B cell (primary cell): Measurements from ENCODE around the gene CNTNAP2. TPM values are rescaled to one million over a fixed set of nuclear protein-coding genes. Genes with fewer than 3 reads are reported as not detected.

Source experiments
- ATAC-seq: fragments of 200-7000 bp; cut with Tn5 transposase; one replicate; pipeline ENCODE4 v1.10.0; 2021; ENCODE audit warnings: low read depth, mild to moderate bottlenecking, moderate number of reproducible peaks, moderate library complexity
- CTCF ChIA-PET: fragments of 350-600 bp; sonication (Branson Sonifier 250); formaldehyde crosslinking; loops from one replicate; lab custom pipeline; 2021; ENCODE audit warnings: antibody characterized with exemption, inconsistent platforms; lab: Charles Lee
- POLR2A ChIA-PET: fragments of 350-600 bp; sonication (Branson Sonifier 250); formaldehyde crosslinking; loops from one replicate; lab custom pipeline; 2021; ENCODE audit warnings: antibody characterized with exemption; lab: Charles Lee
- DNase-seq: peaks from one replicate; pipeline ENCODE4 v3.0.0; 2013
- H2AFZ ChIP-seq: 2 replicates; pipeline ENCODE4 v1.6.1; 2012; ENCODE audit warnings: mild to moderate bottlenecking, low read depth, low read length; ENCODE audit not compliant: insufficient read depth, poor library complexity, severe bottlenecking
- H3K27ac ChIP-seq, 2 donors: 1 replicate in 1 of 2; 2 replicates in 1 of 2; pipeline ENCODE4 v1.5.1; 2012 to 2013; ENCODE audit warnings: low read length in 2 of 2, mild to moderate bottlenecking in 2 of 2, moderate library complexity in 1 of 2
- H3K27me3 ChIP-seq, 4 experiments: fragments of 200-600 bp in 1 of 4; sonication (generic) in 1 of 4; replicated peaks in 1 of 4; 1 replicate in 2 of 4; 2 replicates in 2 of 4; pipeline versions ENCODE4 v1.6.1 to v1.7.0; 2013 to 2016; ENCODE audit warnings: low read length in 3 of 4, mild to moderate bottlenecking in 2 of 4, mixed read lengths in 1 of 4, moderate library complexity in 1 of 4; ENCODE audit not compliant: insufficient read depth in 4 of 4, control insufficient read depth in 3 of 4; ENCODE audit errors: control extremely low read depth in 1 of 4
- H3K36me3 ChIP-seq, 2 experiments: replicated peaks in 1 of 2; 1 replicate in 1 of 2; 2 replicates in 1 of 2; pipeline versions ENCODE4 v1.6.1 to v1.7.1; 2013; ENCODE audit warnings: low read length in 1 of 2; ENCODE audit not compliant: insufficient read depth in 2 of 2, control insufficient read depth in 1 of 2; ENCODE audit errors: control extremely low read depth in 1 of 2, extremely low read depth in 1 of 2
- H3K4me1 ChIP-seq, 2 donors: fragments of 200-600 bp in 1 of 2; sonication (generic) in 1 of 2; 1 replicate in 1 of 2; 2 replicates in 1 of 2; pipeline versions ENCODE4 v1.5.1 to v1.6.1; 2013 to 2017; ENCODE audit warnings: low read length in 2 of 2; ENCODE audit not compliant: control insufficient read depth in 2 of 2, insufficient read depth in 2 of 2
- H3K4me2 ChIP-seq: replicated peaks from 2 replicates; pipeline ENCODE3; 2012; ENCODE audit warnings: mild to moderate bottlenecking, low read depth, low read length; ENCODE audit not compliant: poor library complexity, severe bottlenecking
- H3K4me3 ChIP-seq, 5 experiments: fragments of 200-600 bp in 1 of 5; sonication (generic) in 1 of 5; 1 replicate in 3 of 5; 2 replicates in 2 of 5; pipeline versions ENCODE4 v1.5.1 to v1.7.0; 2011 to 2016; ENCODE audit warnings: low read length in 4 of 5, mild to moderate bottlenecking in 4 of 5, low read depth in 2 of 5, control low read depth in 1 of 5, moderate library complexity in 1 of 5; ENCODE audit not compliant: insufficient read depth in 1 of 5; ENCODE audit errors: control extremely low read depth in 1 of 5, extremely low read depth in 1 of 5
- H3K79me2 ChIP-seq: fragments of 200-600 bp; sonication (generic); one replicate; pipeline ENCODE4 v1.6.0; 2016; ENCODE audit warnings: low read length; ENCODE audit not compliant: control insufficient read depth, insufficient read depth
- H3K9ac ChIP-seq: fragments of 200-600 bp; sonication (generic); 2 replicates; pipeline ENCODE4 v1.6.1; 2017; ENCODE audit warnings: mild to moderate bottlenecking, low read length, moderate library complexity
- H3K9me3 ChIP-seq, 3 donors: one replicate each; pipeline versions ENCODE4 v1.6.1 to v1.7.1; 2013; ENCODE audit warnings: low read length in 2 of 3; ENCODE audit not compliant: control insufficient read depth in 2 of 3, insufficient read depth in 1 of 3; ENCODE audit errors: control extremely low read depth in 1 of 3
- H4K20me1 ChIP-seq: 2 replicates; pipeline ENCODE4 v1.6.0; 2012; ENCODE audit warnings: mild to moderate bottlenecking, low read length; ENCODE audit not compliant: insufficient read depth, control insufficient read depth, poor library complexity, severe bottlenecking
- H3K27ac Mint-ChIP-seq: one replicate; pipeline ENCODE4 v1.8.0; 2021; ENCODE audit warnings: mixed read lengths
- H3K27me3 Mint-ChIP-seq: one replicate; pipeline ENCODE4 v1.8.0; 2021; ENCODE audit warnings: mixed read lengths
- H3K4me1 Mint-ChIP-seq: one replicate; pipeline ENCODE4 v1.8.0; 2021; ENCODE audit warnings: mixed read lengths
- H3K4me3 Mint-ChIP-seq: one replicate; pipeline ENCODE4 v1.8.0; 2021; ENCODE audit warnings: mixed read lengths
- H3K9me3 Mint-ChIP-seq: one replicate; pipeline ENCODE4 v1.8.0; 2022; ENCODE audit warnings: mixed read lengths; ENCODE audit not compliant: insufficient read depth
- EZH2 ChIP-seq: IDR thresholded peaks from 2 replicates; pipeline ENCODE4 v1.6.1; 2012; ENCODE audit warnings: borderline replicate concordance, low read depth, mild to moderate bottlenecking, moderate library complexity, low read length; ENCODE audit not compliant: insufficient read depth, poor library complexity, severe bottlenecking
- WGBS: methylation state at CpG from one replicate; pipeline ENCODE4 v1.1.5; 2013; ENCODE audit warnings: missing lambda C conversion rate; ENCODE audit not compliant: insufficient coverage; 5-methylcytosine and 5-hydroxymethylcytosine counted together
- intact Hi-C: fragments of 100-400 bp; cut with micrococcal nuclease; formaldehyde crosslinking; loops from one replicate; pipeline ENCODE4 v1.10.0; 2022
- polyA plus RNA-seq: library from polyadenylated mRNA; depleted of rRNA; stranded (reverse); fragments of >200 nt; gene quantifications from 2 replicates; pipeline ENCODE4 v1.2.3, GENCODE V29; 2012
- total RNA-seq, 2 donors: library from RNA; stranded (reverse); fragments of 120-200 nt in 1 of 2; gene quantifications; 1 replicate in 1 of 2; 2 replicates in 1 of 2; pipeline versions ENCODE4 v1.2.3 to v1.2.4, GENCODE V29; 2013 to 2022
- TF ChIP-seq, protein P1 (sequence below): fragments of 200-600 bp; IDR thresholded peaks from one replicate; pipeline ENCODE4 v1.8.0; 2022; ENCODE audit warnings: antibody characterized with exemption, mild to moderate bottlenecking

CNTNAP2 gene
- total and polyA plus RNA-seq, 2 donors (not counting 1 experiment from before 2014, with no cell fraction given): 7.4 to 16.6 TPM

DNA sequence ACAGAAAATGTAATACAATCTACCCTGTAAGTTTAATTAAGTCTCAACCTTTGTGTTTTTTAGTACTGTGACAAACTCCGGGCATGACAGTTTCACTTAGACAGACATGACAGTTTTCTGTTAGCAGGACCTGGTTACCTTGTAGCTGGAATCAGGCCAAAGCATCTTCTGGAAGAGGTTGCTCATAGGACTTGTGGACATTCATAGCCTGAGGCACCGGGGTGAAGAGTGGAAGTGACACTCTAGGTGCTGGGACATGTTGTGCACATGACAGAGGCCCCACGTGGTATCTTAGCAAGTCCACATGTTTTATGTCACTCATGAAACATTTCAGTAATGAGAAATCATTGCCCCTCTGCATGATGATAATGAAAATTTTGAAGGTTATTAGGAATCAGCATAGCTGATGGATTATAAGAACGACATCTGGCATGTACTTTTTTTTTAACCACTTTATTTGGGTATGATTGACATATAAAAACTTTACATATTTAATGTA, 441.4 kb downstream of the CNTNAP2 start:
- H3K9me3 ChIP-seq: peaks cover 0 to 4% (median 0%) of the 10 kb centered on the region in 3 donors
- H3K36me3 ChIP-seq: no peaks in the 10 kb centered on the region
- peaks cover 2% of the 10 kb centered on the region for H3K9me3 Mint-ChIP-seq
- WGBS: 93% methylated on average over 3 of the region's 4 CpGs
- TF ChIP-seq, protein P1, sequence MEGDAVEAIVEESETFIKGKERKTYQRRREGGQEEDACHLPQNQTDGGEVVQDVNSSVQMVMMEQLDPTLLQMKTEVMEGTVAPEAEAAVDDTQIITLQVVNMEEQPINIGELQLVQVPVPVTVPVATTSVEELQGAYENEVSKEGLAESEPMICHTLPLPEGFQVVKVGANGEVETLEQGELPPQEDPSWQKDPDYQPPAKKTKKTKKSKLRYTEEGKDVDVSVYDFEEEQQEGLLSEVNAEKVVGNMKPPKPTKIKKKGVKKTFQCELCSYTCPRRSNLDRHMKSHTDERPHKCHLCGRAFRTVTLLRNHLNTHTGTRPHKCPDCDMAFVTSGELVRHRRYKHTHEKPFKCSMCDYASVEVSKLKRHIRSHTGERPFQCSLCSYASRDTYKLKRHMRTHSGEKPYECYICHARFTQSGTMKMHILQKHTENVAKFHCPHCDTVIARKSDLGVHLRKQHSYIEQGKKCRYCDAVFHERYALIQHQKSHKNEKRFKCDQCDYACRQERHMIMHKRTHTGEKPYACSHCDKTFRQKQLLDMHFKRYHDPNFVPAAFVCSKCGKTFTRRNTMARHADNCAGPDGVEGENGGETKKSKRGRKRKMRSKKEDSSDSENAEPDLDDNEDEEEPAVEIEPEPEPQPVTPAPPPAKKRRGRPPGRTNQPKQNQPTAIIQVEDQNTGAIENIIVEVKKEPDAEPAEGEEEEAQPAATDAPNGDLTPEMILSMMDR: no peak
- no peak for TF ChIP-seq EZH2
- H3K4me2 ChIP-seq: no peak overlapping the region
- H3K27ac Mint-ChIP-seq: no peak overlapping the region
- no peaks in the 10 kb centered on the region for H3K4me1 ChIP-seq
- POLR2A ChIA-PET: no interaction called here
- CTCF ChIA-PET: no interaction called here
- H3K27me3 ChIP-seq: no peaks in the 10 kb centered on the region
- H3K4me3 ChIP-seq: no peak overlapping the region
- DNase-seq (no peak), ATAC-seq (no peak)
- intact Hi-C loops: no loop called here
- no peak overlapping the region for H2AFZ ChIP-seq
- no peaks in the 10 kb centered on the region for H3K4me1 Mint-ChIP-seq
- H3K4me3 Mint-ChIP-seq: no peak overlapping the region
- H4K20me1 ChIP-seq: no peaks in the 10 kb centered on the region
- no peak overlapping the region for H3K9ac ChIP-seq
- H3K79me2 ChIP-seq: no peaks in the 10 kb centered on the region
- H3K27me3 Mint-ChIP-seq: no peaks in the 10 kb centered on the region
- H3K27ac ChIP-seq: no peak overlapping the region

DNA sequence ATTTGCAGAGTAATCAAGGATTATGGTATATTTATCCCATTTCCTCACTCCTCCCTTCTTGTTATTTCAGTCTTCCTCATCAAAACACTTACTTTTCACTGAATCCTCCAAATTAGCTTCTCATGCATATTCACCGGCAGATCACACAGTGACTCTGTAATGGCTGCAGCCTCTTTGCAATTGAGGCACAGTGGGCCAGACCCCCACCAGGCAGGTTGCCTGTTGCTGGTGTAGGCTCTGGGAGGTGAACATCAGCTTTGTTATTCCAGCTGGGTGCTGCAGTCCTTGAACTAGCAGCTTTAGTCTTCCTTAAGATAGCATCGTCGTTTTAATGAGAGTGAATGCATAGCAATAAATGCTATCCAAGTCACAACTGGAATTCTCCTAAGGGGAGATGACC, 449.3 kb downstream of the CNTNAP2 start:
- no peaks in the 10 kb centered on the region for H3K4me1 ChIP-seq
- ChIA-PET CTCF (no interaction called here), POLR2A (no interaction called here)
- no peak overlapping the region for H3K4me3 ChIP-seq
- H3K9me3 ChIP-seq: no peaks in the 10 kb centered on the region
- H2AFZ ChIP-seq: no peak overlapping the region
- ATAC-seq (no peak), DNase-seq (no peak)
- Mint-ChIP-seq H3K27me3 (no peaks in the 10 kb centered on the region), H3K4me1 (no peaks in the 10 kb centered on the region), H3K27ac (no peak overlapping the region), H3K9me3 (no peaks in the 10 kb centered on the region), H3K4me3 (no peak overlapping the region)
- no peak for TF ChIP-seq EZH2
- TF ChIP-seq, protein P1: no peak
- 80% methylated on average over 1 of the region's 3 CpGs for WGBS
- no peak overlapping the region for H3K4me2 ChIP-seq
- no peaks in the 10 kb centered on the region for H3K36me3 ChIP-seq
- no peaks in the 10 kb centered on the region for H3K79me2 ChIP-seq
- H3K27me3 ChIP-seq: no peaks in the 10 kb centered on the region
- H3K27ac ChIP-seq: no peak overlapping the region
- intact Hi-C loops: no loop called here
- no peaks in the 10 kb centered on the region for H4K20me1 ChIP-seq
- no peak overlapping the region for H3K9ac ChIP-seq
